Measurements from ENCODE around the gene BACH2. TPM values are rescaled to one million over a fixed set of nuclear protein-coding genes. Genes with fewer than 3 reads are reported as not detected.
A peak's percentile ranks its signal among the peaks of the same experiment; 100 is the strongest.
"Not testable (repeated sequence)": the region's sequence is repeated elsewhere in the genome, so short reads cannot be mapped to it uniquely, and the experiment has no call there.

BACH2 gene
- total RNA-seq, 1 donor from 2014 or later, result 2.8 TPM

GRCh38 chr6:90184334-90185298 is 112.0 kb downstream of the BACH2 start:
- DNase-seq (ENCODE audit: low read depth in 2 of 2), result peak; percentile 83 to 94

- DNase-seq (ENCODE audit: low read depth in 2 of 2), result peak in 1 of 2 donors; percentile 40
Measured at GRCh38 chr6:90183587-90184333, 112.9 kb downstream of the BACH2 start.

- no peak for DNase-seq (ENCODE audit: low read depth in 2 of 2)
Measured at GRCh38 chr6:90180526-90180925, 116.1 kb downstream of the BACH2 start.

- peak; percentile 17 to 36 for DNase-seq (ENCODE audit: low read depth in 2 of 2)
Measured at GRCh38 chr6:90179190-90180169, 117.2 kb downstream of the BACH2 start.

- no peak for DNase-seq (ENCODE audit: low read depth in 2 of 2)
Measured at GRCh38 chr6:90178384-90178855, 118.2 kb downstream of the BACH2 start.

- no peak for DNase-seq (ENCODE audit: low read depth in 2 of 2)
Measured at GRCh38 chr6:90177544-90178383, 118.9 kb downstream of the BACH2 start.

GRCh38 chr6:90175627-90176538 is 120.8 kb downstream of the BACH2 start:
- no peak for DNase-seq (ENCODE audit: low read depth in 2 of 2)

GRCh38 chr6:90173262-90173925 is 123.2 kb downstream of the BACH2 start:
- no peak for DNase-seq (ENCODE audit: low read depth in 2 of 2)

GRCh38 chr6:90170601-90171000 is 126.0 kb downstream of the BACH2 start:
- no peak for DNase-seq (ENCODE audit: low read depth in 2 of 2)

GRCh38 chr6:90169374-90169773 is 127.3 kb downstream of the BACH2 start:
- peak in 1 of 2 donors; percentile 41 for DNase-seq (ENCODE audit: low read depth in 2 of 2)

- peak in 1 of 2 donors; percentile 61 for DNase-seq (ENCODE audit: low read depth in 2 of 2)
Measured at GRCh38 chr6:90168693-90169131, 127.9 kb downstream of the BACH2 start.

GRCh38 chr6:90167514-90168379 is 128.9 kb downstream of the BACH2 start:
- no peak for DNase-seq (ENCODE audit: low read depth in 2 of 2)

- DNase-seq (ENCODE audit: low read depth in 2 of 2), result not testable (repeated sequence)
Measured at GRCh38 chr6:90166155-90166924, 130.3 kb downstream of the BACH2 start.

GRCh38 chr6:90162648-90163387 is 133.8 kb downstream of the BACH2 start:
- DNase-seq (ENCODE audit: low read depth in 2 of 2), result no peak

GRCh38 chr6:90160013-90160412 is 136.6 kb downstream of the BACH2 start:
- DNase-seq (ENCODE audit: low read depth in 2 of 2), result no peak

GRCh38 chr6:90159452-90159851 is 137.2 kb downstream of the BACH2 start:
- DNase-seq (ENCODE audit: low read depth in 2 of 2), result no peak

Data from lung microvascular endothelial cell (primary cell).